Panc1 (cell line): ENCODE results near the gene LGALS3. TPM values are rescaled to one million over a fixed set of nuclear protein-coding genes. Genes with fewer than 3 reads are reported as not detected.

Experiments used
- ATAC-seq: fragments of 200-7000 bp; cut with Tn5 transposase; 2 replicates; pipeline ENCODE4 v1.9.1; 2020; ENCODE audit warnings: mild to moderate bottlenecking, moderate library complexity
- BruUV-seq: library from RNA; stranded (reverse); fragments of 400-500 nt; replicated peaks from 2 replicates; lab custom pipeline; 2021; lab: Mats Ljungman, UMichigan
- CTCF ChIA-PET: fragments of 300-600 bp; sonication (Branson Sonifier 250); formaldehyde crosslinking; loops from one replicate; lab custom pipeline; 2022; ENCODE audit warnings: antibody characterized with exemption; lab: Charles Lee
- POLR2A ChIA-PET: fragments of 300-600 bp; sonication (Branson Sonifier 250); formaldehyde crosslinking; loops from one replicate; lab custom pipeline; 2022; ENCODE audit warnings: antibody characterized with exemption; lab: Charles Lee
- DNase-seq: peaks from one replicate; pipeline ENCODE4 v3.0.0-alpha.2; 2010; ENCODE audit warnings: low read depth, low spot score
- H3K27ac ChIP-seq: 2 replicates; pipeline ENCODE4 v1.5.1; 2011; ENCODE audit warnings: mild to moderate bottlenecking, low read length, inconsistent platforms
- H3K27me3 ChIP-seq: fragments of 200-500 bp; sonication (Bioruptor generic); 2 replicates; pipeline ENCODE4 v1.6.0; 2014; ENCODE audit warnings: low read length, inconsistent platforms; ENCODE audit not compliant: control insufficient read depth, insufficient read depth
- H3K36me3 ChIP-seq: fragments of 200-500 bp; sonication (Bioruptor generic); 2 replicates; pipeline ENCODE4 v1.5.1; 2014; ENCODE audit warnings: inconsistent platforms, mild to moderate bottlenecking, low read length, moderate library complexity; ENCODE audit not compliant: control insufficient read depth, insufficient read depth
- H3K4me1 ChIP-seq: 2 replicates; pipeline ENCODE4 v1.5.1; 2011; ENCODE audit warnings: inconsistent platforms, mild to moderate bottlenecking, low read length, moderate library complexity; ENCODE audit not compliant: control insufficient read depth, insufficient read depth
- H3K4me3 ChIP-seq, 2 experiments: 2 replicates each; pipeline ENCODE4 v1.5.1; 2011 to 2012; ENCODE audit warnings: low read depth in 2 of 2, low read length in 2 of 2, mild to moderate bottlenecking in 2 of 2, inconsistent platforms in 1 of 2, moderate library complexity in 1 of 2
- H3K9me3 ChIP-seq: fragments of 200-500 bp; sonication (Bioruptor generic); 2 replicates; pipeline ENCODE4 v1.5.1; 2014; ENCODE audit warnings: low read depth, mild to moderate bottlenecking, inconsistent platforms, low read length, moderate library complexity; ENCODE audit not compliant: control insufficient read depth, insufficient read depth
- POLR2AphosphoS5 ChIP-seq: IDR thresholded peaks from 2 replicates; pipeline ENCODE4 v1.6.1; 2012; ENCODE audit warnings: mild to moderate bottlenecking, low read depth, low read length, moderate library complexity
- SIN3A ChIP-seq: IDR thresholded peaks from 2 replicates; pipeline ENCODE4 v1.6.1; 2012; ENCODE audit warnings: low read depth, mild to moderate bottlenecking, low read length, moderate library complexity, borderline replicate concordance; ENCODE audit not compliant: insufficient read depth
- TCF7L2 ChIP-seq: IDR thresholded peaks from 2 replicates; pipeline ENCODE4 v1.6.1; 2011; ENCODE audit warnings: mild to moderate bottlenecking, low read depth, low read length, inconsistent platforms
- in situ Hi-C: cut with HindIII; loops from 2 replicates; pipeline ENCODE4 v1.10.0; 2016; ENCODE audit warnings: low sequenced_read_pairs, low pct_unique_long_range_greater_than_20kb
- intact Hi-C: fragments of 100-400 bp; cut with micrococcal nuclease; formaldehyde crosslinking; loops from one replicate; pipeline ENCODE4 v1.10.0; 2022; ENCODE audit not compliant: unreplicated experiment
- total RNA-seq: library from RNA; stranded (reverse); gene quantifications from one replicate; pipeline ENCODE4 v1.2.1, GENCODE V29; 2021; ENCODE audit not compliant: unreplicated experiment
- TF ChIP-seq, protein P1 (sequence below), 2 experiments: IDR thresholded peaks; 2 replicates each; pipeline ENCODE4 v1.6.1; 2011 to 2012; ENCODE audit warnings: low read depth in 2 of 2, control low read depth in 1 of 2, low read length in 1 of 2, mild to moderate bottlenecking in 1 of 2, moderate library complexity in 1 of 2; ENCODE audit not compliant: insufficient read depth in 1 of 2
- TF ChIP-seq, protein P2 (sequence below): fragments of 450-650 bp; IDR thresholded peaks from 2 replicates; pipeline ENCODE4 v1.5.1; 2017; ENCODE audit warnings: mild to moderate bottlenecking

Gene LGALS3
- total RNA-seq, 1 experiment from 2014 or later = 146 TPM

DNA sequence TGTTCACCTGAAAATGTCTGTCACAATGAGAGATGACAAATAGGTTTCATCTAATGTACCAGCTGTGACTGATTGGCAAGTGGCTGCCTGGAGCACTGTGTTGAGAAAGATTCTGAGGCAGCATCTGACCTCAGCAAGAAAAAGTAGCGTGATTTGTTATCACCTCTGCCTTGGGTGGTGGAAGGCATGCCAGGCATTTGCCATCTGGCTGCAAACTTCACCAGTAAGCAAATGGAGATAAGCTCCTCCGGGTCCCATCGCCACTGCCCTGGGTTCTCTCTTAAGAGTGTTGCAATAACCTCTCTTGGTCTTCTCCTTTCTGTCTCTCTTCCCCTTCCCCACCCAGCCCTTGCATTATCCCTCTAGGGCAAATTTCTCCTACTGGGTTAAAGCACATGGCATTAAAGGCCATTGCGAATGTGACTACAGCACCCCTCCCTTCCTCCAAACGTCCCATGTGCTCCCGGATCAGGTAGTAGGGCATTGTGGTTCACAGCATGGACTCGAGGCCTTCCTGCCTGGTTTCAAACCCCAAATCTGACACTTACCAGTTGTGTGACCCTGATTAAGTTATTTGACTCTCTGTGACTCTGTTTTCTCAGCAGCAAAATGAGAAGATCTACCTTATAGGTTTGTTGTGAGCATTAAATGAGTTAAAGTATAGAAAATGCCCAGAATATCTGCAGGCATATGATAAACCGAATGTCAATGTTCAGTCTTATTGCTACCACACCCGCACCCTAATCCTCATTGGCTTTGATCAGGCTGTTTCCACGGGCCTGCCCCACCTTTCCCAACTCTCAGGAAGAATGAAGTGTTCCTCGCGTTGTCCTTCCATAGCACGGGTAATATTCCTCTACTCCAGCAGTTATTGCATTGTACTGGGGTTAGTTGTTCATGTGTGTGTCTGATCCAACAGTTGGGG is 8.2 kb upstream of the LGALS3 start:
- TF ChIP-seq TCF7L2 (no peak), SIN3A (no peak)
- intact Hi-C loops = no loop called here
- DNase-seq = no peak
- in situ Hi-C loops = no loop called here
- Histone ChIP-seq H3K27me3 (no peaks in the 10 kb centered on the region), H3K27ac (peak overlapping the region; percentile 35; the same call in 1 of the 2 replicates), H3K9me3 (no peaks in the 10 kb centered on the region), H3K36me3 (no peaks in the 10 kb centered on the region), H3K4me3 (no peak overlapping the region), H3K4me1 (peaks cover 11% of the 10 kb centered on the region)
- CTCF ChIA-PET = no interaction called here
- POLR2A ChIA-PET = interaction anchor here (0.5 to 0.7 kb wide), 2 partner anchors 114 to 236 kb away, joined by 5 to 13 read pairs; no protein-coding TSS in a partner anchor
- no TSS peak for BruUV-seq
- ATAC-seq = no peak

DNA sequence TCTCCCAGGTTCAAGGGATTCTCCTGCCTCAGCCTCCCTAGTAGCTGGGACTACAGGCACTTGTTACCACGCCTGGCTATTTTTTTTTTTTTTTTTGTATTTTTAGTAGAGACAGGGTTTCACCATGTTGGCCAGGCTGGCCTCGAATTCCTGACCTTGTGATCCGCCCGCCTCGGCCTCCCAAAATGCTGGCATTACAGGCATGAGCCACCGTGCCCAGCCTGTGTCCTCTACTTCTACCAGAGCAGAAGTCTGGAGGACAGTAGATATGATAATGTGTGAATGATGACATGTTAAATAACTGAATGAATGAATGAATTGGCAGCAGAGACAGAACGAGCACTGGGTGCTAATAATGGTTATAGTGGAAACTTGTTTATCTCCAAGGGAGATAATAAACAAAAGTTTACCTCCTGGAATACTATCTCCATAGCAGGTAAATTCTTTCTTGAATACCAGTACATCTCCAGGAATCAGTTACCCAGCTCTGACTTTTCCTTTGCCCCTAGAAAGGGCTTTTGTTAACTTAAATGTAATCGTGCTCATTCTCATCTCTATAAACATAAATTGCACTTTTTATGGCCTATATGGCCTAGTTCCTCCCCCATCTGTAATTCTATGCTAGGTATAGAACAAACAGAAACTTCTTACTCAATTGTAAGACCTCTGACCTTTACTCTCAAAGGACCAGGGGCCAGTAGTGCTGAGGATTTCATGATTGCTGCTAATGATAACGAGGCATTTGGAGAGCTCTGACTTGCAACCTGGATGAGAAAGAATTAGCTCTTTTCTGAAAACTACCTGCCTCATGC is 7.2 kb upstream of the LGALS3 start:
- Histone ChIP-seq H3K36me3 (no peaks in the 10 kb centered on the region), H3K9me3 (no peaks in the 10 kb centered on the region), H3K27ac (peak overlapping the region; percentile 57), H3K4me3 (no peak overlapping the region), H3K27me3 (no peaks in the 10 kb centered on the region), H3K4me1 (peaks cover 15% of the 10 kb centered on the region)
- in situ Hi-C loops = no loop called here
- CTCF ChIA-PET = no interaction called here
- no TSS peak for BruUV-seq
- ATAC-seq (peak; percentile 54), DNase-seq (no peak)
- intact Hi-C loops = no loop called here
- POLR2A ChIA-PET = interaction anchor here (0.7 kb wide), 1 partner anchor 115 kb away, joined by 13 read pairs; no protein-coding TSS in a partner anchor
- TF ChIP-seq, protein P1, sequence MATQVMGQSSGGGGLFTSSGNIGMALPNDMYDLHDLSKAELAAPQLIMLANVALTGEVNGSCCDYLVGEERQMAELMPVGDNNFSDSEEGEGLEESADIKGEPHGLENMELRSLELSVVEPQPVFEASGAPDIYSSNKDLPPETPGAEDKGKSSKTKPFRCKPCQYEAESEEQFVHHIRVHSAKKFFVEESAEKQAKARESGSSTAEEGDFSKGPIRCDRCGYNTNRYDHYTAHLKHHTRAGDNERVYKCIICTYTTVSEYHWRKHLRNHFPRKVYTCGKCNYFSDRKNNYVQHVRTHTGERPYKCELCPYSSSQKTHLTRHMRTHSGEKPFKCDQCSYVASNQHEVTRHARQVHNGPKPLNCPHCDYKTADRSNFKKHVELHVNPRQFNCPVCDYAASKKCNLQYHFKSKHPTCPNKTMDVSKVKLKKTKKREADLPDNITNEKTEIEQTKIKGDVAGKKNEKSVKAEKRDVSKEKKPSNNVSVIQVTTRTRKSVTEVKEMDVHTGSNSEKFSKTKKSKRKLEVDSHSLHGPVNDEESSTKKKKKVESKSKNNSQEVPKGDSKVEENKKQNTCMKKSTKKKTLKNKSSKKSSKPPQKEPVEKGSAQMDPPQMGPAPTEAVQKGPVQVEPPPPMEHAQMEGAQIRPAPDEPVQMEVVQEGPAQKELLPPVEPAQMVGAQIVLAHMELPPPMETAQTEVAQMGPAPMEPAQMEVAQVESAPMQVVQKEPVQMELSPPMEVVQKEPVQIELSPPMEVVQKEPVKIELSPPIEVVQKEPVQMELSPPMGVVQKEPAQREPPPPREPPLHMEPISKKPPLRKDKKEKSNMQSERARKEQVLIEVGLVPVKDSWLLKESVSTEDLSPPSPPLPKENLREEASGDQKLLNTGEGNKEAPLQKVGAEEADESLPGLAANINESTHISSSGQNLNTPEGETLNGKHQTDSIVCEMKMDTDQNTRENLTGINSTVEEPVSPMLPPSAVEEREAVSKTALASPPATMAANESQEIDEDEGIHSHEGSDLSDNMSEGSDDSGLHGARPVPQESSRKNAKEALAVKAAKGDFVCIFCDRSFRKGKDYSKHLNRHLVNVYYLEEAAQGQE (IDR thresholded peaks at IDR 0.05; ENCODE audit: insufficient read depth in 1 of 2, low read depth in 2 of 2, low read length in 1 of 2) = no peak
- TF ChIP-seq TCF7L2 = 0 out of 2 replicates have a peak, but pooled peaks have one; percentile 44

DNA sequence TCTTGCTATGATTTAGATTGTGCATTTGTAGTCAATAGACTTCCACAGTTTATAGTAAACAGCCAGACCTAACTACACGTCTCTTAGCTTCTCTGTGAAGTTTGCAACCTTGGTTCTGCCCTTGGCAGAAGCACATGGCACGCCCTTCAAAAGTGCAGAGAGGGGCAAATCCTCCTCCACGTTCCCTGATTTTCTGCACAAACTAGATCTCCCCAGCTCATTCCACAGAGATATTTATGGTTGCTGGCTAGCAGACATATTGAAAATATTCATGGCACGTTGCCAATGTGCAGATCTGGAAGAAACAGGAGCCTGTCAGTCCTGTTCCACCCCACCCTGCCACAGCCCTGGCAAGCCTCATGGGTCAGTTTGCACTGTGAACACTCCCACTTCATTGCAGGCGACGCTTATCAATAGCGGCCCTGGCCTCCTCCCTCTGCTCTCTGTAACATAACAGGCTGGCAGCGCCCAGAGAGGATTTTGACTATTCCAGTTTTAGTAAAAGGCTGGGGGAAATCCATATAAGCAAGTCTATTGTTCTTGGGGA is 6.5 kb upstream of the LGALS3 start:
- intact Hi-C loops = no loop called here
- peak overlapping the region; percentile 57 for H3K27ac ChIP-seq
- H3K4me1 ChIP-seq = peaks cover 20% of the 10 kb centered on the region
- TF ChIP-seq SIN3A (no peak), TCF7L2 (no peak), POLR2AphosphoS5 (no peak)
- TF ChIP-seq, protein P2, sequence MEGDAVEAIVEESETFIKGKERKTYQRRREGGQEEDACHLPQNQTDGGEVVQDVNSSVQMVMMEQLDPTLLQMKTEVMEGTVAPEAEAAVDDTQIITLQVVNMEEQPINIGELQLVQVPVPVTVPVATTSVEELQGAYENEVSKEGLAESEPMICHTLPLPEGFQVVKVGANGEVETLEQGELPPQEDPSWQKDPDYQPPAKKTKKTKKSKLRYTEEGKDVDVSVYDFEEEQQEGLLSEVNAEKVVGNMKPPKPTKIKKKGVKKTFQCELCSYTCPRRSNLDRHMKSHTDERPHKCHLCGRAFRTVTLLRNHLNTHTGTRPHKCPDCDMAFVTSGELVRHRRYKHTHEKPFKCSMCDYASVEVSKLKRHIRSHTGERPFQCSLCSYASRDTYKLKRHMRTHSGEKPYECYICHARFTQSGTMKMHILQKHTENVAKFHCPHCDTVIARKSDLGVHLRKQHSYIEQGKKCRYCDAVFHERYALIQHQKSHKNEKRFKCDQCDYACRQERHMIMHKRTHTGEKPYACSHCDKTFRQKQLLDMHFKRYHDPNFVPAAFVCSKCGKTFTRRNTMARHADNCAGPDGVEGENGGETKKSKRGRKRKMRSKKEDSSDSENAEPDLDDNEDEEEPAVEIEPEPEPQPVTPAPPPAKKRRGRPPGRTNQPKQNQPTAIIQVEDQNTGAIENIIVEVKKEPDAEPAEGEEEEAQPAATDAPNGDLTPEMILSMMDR = no peak
- H3K36me3 ChIP-seq = no peaks in the 10 kb centered on the region
- in situ Hi-C loops = no loop called here
- H3K4me3 ChIP-seq = no peak overlapping the region
- DNase-seq = no peak
- H3K9me3 ChIP-seq = no peaks in the 10 kb centered on the region
- ChIA-PET CTCF (no interaction called here), POLR2A (no interaction called here)
- ATAC-seq = peak; percentile 50
- BruUV-seq = no TSS peak
- no peaks in the 10 kb centered on the region for H3K27me3 ChIP-seq
